ENCODE results near the gene RAB6B. TPM values are rescaled to one million over a fixed set of nuclear protein-coding genes. Genes with fewer than 3 reads are reported as not detected.

RAB6B gene
- total and polyA plus RNA-seq, 2 experiments from 2014 or later, result 2.6 to 9.1 TPM

- Histone ChIP-seq H3K27ac (peak overlapping the region; percentile 74), H3K4me2 (peak overlapping the region; percentile 57)
- DNase-seq (ENCODE audit: low spot score), result peak; percentile 75
Measured at GRCh38 chr3:133943639-133944141, 48.0 kb upstream of the RAB6B start.

GRCh38 chr3:133943031-133943535 lies 47.4 kb upstream of the RAB6B start:
- H3K27me3 ChIP-seq, result no peaks in the 10 kb centered on the region
- no peak overlapping the region for H2AFZ ChIP-seq
- no peak overlapping the region for H3K4me3 ChIP-seq
- H3K36me3 ChIP-seq (replicated peaks; ENCODE audit: insufficient read depth, low read depth), result no peaks in the 10 kb centered on the region
- H3K9me2 ChIP-seq (replicated peaks; ENCODE audit: insufficient read depth), result no peaks in the 10 kb centered on the region
- H3K79me2 ChIP-seq, result no peaks in the 10 kb centered on the region
- TF ChIP-seq CTCF (IDR thresholded peaks at IDR 0.05; ENCODE audit: poor library complexity) (no peak), EZH2phosphoT487 (IDR thresholded peaks at IDR 0.05; ENCODE audit: low read depth, severe bottlenecking, unreplicated experiment) (no peak), EZH2 (IDR thresholded peaks at IDR 0.05; ENCODE audit: borderline replicate concordance) (no peak)
- no peak overlapping the region for H3K4me2 ChIP-seq
- H3K27ac ChIP-seq, result peak overlapping the region; percentile 32
- DNase-seq (ENCODE audit: low spot score), result no peak
- 98% methylated on average over 2 of the region's 2 CpGs for WGBS (ENCODE audit: low lambda C conversion rate, missing lambda C conversion rate)
- no peaks in the 10 kb centered on the region for H4K20me1 ChIP-seq (ENCODE audit: insufficient read depth, poor library complexity, severe bottlenecking)
- H3K9me3 ChIP-seq (ENCODE audit: low read depth), result no peaks in the 10 kb centered on the region
- H3K4me1 ChIP-seq (ENCODE audit: insufficient read depth), result peaks cover 33% of the 10 kb centered on the region

More at GRCh38 chr3:133943639-133944141, 48.0 kb upstream of the RAB6B start:
- 76% methylated on average over 5 of the region's 5 CpGs for WGBS (ENCODE audit: low lambda C conversion rate, missing lambda C conversion rate)
- no peak for TF ChIP-seq CTCF (IDR thresholded peaks at IDR 0.05; ENCODE audit: poor library complexity)
- no peak for TF ChIP-seq EZH2phosphoT487 (IDR thresholded peaks at IDR 0.05; ENCODE audit: low read depth, severe bottlenecking, unreplicated experiment)
- TF ChIP-seq EZH2 (IDR thresholded peaks at IDR 0.05; ENCODE audit: borderline replicate concordance), result no peak
- H3K9me2 ChIP-seq (replicated peaks; ENCODE audit: insufficient read depth), result no peaks in the 10 kb centered on the region
- H3K27me3 ChIP-seq, result no peaks in the 10 kb centered on the region
- no peaks in the 10 kb centered on the region for H3K36me3 ChIP-seq (replicated peaks; ENCODE audit: insufficient read depth, low read depth)
- H3K9me3 ChIP-seq (ENCODE audit: low read depth), result no peaks in the 10 kb centered on the region
- no peaks in the 10 kb centered on the region for H3K79me2 ChIP-seq
- peaks cover 33% of the 10 kb centered on the region for H3K4me1 ChIP-seq (ENCODE audit: insufficient read depth)
- no peak overlapping the region for H3K4me3 ChIP-seq
- H2AFZ ChIP-seq, result no peak overlapping the region
- no peaks in the 10 kb centered on the region for H4K20me1 ChIP-seq (ENCODE audit: insufficient read depth, poor library complexity, severe bottlenecking)

- Histone ChIP-seq H3K9me3 (ENCODE audit: low read depth) (no peaks in the 10 kb centered on the region), H3K9me2 (replicated peaks; ENCODE audit: insufficient read depth) (no peaks in the 10 kb centered on the region), H3K4me2 (no peak overlapping the region), H4K20me1 (ENCODE audit: insufficient read depth, poor library complexity, severe bottlenecking) (no peaks in the 10 kb centered on the region), H3K27me3 (no peaks in the 10 kb centered on the region), H3K4me3 (no peak overlapping the region), H2AFZ (no peak overlapping the region), H3K27ac (no peak overlapping the region), H3K36me3 (replicated peaks; ENCODE audit: insufficient read depth, low read depth) (no peaks in the 10 kb centered on the region), H3K79me2 (no peaks in the 10 kb centered on the region), H3K4me1 (ENCODE audit: insufficient read depth) (peaks cover 33% of the 10 kb centered on the region)
- WGBS (ENCODE audit: low lambda C conversion rate, missing lambda C conversion rate), result 50% methylated on average over 7 of the region's 7 CpGs
- no peak for TF ChIP-seq CTCF (IDR thresholded peaks at IDR 0.05; ENCODE audit: poor library complexity)
- no peak for TF ChIP-seq EZH2 (IDR thresholded peaks at IDR 0.05; ENCODE audit: borderline replicate concordance)
- no peak for TF ChIP-seq EZH2phosphoT487 (IDR thresholded peaks at IDR 0.05; ENCODE audit: low read depth, severe bottlenecking, unreplicated experiment)
- no peak for DNase-seq (ENCODE audit: low spot score)
Measured at GRCh38 chr3:133941415-133941821, 45.7 kb upstream of the RAB6B start.
